Activated CD8-positive, alpha-beta memory T cell treated with anti-CD3 and anti-CD28 coated beads, Interleukin-2, amount 10 ng/mL, durations not matched to agents 7 days and 5 days (primary cell): Measurements from ENCODE around the gene PTPRG. TPM values are rescaled to one million over a fixed set of nuclear protein-coding genes. Genes with fewer than 3 reads are reported as not detected.

Source experiments
- ATAC-seq: fragments of 150-1000 bp; cut with Tn5 transposase; one replicate; pipeline ENCODE4 v1.10.0; 2021; ENCODE audit warnings: moderate library complexity
- CTCF ChIA-PET: fragments of 350-600 bp; sonication (Branson Sonifier 250); formaldehyde crosslinking; loops from one replicate; lab custom pipeline; 2021; ENCODE audit warnings: antibody characterized with exemption; lab: Charles Lee
- DNase-seq: peaks from one replicate; pipeline ENCODE4 v3.0.0-alpha.2; 2020
- H3K27ac Mint-ChIP-seq: one replicate; pipeline ENCODE4 v1.8.0; 2021; ENCODE audit warnings: mild to moderate bottlenecking, mixed read lengths
- H3K27me3 Mint-ChIP-seq: one replicate; pipeline ENCODE4 v1.8.0; 2021; ENCODE audit warnings: mixed read lengths
- H3K36me3 Mint-ChIP-seq: one replicate; pipeline ENCODE4 v1.8.0; 2021; ENCODE audit warnings: mild to moderate bottlenecking, mixed read lengths
- H3K4me1 Mint-ChIP-seq: one replicate; pipeline ENCODE4 v1.8.0; 2021; ENCODE audit warnings: mixed read lengths
- H3K4me3 Mint-ChIP-seq: one replicate; pipeline ENCODE4 v1.8.0; 2021; ENCODE audit warnings: mild to moderate bottlenecking, moderate library complexity, mixed read lengths
- H3K9me3 Mint-ChIP-seq: one replicate; pipeline ENCODE4 v1.8.0; 2022; ENCODE audit warnings: low read depth, mixed read lengths
- total RNA-seq, 2 experiments: library from RNA; stranded (reverse); gene quantifications; one replicate each; pipeline ENCODE4 v1.2.3, GENCODE V29; 2021

The PTPRG gene
- total RNA-seq, 2 experiments from 2014 or later, result 0.21 TPM; not detected in 1

DNA sequence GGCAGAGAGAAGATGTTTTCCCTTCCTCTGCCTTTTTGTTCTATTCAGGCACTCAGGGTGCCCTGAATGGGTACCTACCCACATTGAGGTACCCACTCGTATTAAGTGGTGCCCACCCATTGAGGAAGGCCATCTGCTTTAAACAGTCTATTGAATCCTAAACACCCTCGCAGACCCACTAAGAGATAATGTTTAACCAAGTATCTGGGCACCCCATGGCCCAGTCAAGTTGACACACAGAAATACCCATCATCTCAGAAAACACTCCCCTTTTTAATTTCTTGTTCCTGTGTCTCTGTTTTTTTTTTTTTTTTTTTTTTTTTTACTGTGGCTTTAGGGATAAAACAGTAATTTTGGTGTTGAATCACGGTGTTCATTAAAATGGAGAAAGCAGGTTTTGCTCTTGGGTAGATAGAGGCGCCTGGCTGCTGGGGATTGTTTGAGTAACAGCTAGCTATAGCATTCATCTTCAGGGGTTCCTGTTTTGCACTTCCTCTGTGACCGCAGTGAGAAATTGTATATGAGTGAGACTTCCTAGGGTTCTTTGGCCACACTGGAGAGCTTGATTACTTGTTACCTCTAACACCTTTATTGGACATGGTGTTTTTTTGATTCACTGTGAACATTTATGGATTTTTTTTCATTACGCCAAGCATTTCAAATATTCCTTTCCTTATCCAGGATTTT lies 259.1 kb downstream of the PTPRG start:
- H3K27me3 Mint-ChIP-seq, result no peaks in the 10 kb centered on the region
- H3K9me3 Mint-ChIP-seq, result peaks cover 2% of the 10 kb centered on the region
- no peak for ATAC-seq
- no peak overlapping the region for H3K4me3 Mint-ChIP-seq
- DNase-seq, result no peak
- CTCF ChIA-PET, result no interaction called here
- no peak overlapping the region for H3K27ac Mint-ChIP-seq
- H3K36me3 Mint-ChIP-seq, result no peaks in the 10 kb centered on the region
- H3K4me1 Mint-ChIP-seq, result no peaks in the 10 kb centered on the region

DNA sequence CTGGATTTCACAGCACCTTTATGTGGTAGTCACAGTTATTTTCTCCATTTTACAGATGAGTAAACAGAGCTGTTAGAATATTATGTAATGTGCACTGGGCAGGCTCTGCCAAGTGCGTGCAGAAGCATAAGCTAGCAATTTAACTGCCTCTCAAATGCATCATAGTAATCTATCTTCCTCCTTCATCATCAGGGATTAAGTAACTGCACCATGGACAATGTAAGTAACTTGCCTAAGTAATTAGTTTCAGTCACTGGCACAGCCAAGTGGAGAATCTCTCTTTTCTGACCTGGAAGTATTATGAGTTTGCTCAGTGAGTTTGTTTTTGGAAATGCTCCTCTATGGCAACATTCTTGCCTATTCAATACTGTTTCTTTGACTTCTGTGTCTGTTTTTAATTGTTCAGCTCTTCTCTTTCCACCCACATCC lies 260.5 kb downstream of the PTPRG start:
- Mint-ChIP-seq H3K4me1 (no peaks in the 10 kb centered on the region), H3K4me3 (no peak overlapping the region), H3K9me3 (peaks cover 2% of the 10 kb centered on the region), H3K36me3 (no peaks in the 10 kb centered on the region), H3K27me3 (no peaks in the 10 kb centered on the region), H3K27ac (no peak overlapping the region)
- DNase-seq (no peak), ATAC-seq (no peak)
- CTCF ChIA-PET, result no interaction called here

- Mint-ChIP-seq H3K4me1 (no peaks in the 10 kb centered on the region), H3K36me3 (no peaks in the 10 kb centered on the region), H3K9me3 (peaks cover 2% of the 10 kb centered on the region), H3K27ac (no peak overlapping the region), H3K27me3 (no peaks in the 10 kb centered on the region), H3K4me3 (no peak overlapping the region)
- no peak for DNase-seq
- no peak for ATAC-seq
- CTCF ChIA-PET, result no interaction called here
Measured at GRCh38 chr3:61822588-61822987, 261.2 kb downstream of the PTPRG start.

GRCh38 chr3:61824553-61825135 lies 263.3 kb downstream of the PTPRG start:
- DNase-seq (no peak), ATAC-seq (no peak)
- Mint-ChIP-seq H3K27me3 (no peaks in the 10 kb centered on the region), H3K27ac (no peak overlapping the region), H3K4me3 (no peak overlapping the region), H3K9me3 (peaks cover 2% of the 10 kb centered on the region), H3K4me1 (no peaks in the 10 kb centered on the region), H3K36me3 (no peaks in the 10 kb centered on the region)
- CTCF ChIA-PET, result no interaction called here

DNA sequence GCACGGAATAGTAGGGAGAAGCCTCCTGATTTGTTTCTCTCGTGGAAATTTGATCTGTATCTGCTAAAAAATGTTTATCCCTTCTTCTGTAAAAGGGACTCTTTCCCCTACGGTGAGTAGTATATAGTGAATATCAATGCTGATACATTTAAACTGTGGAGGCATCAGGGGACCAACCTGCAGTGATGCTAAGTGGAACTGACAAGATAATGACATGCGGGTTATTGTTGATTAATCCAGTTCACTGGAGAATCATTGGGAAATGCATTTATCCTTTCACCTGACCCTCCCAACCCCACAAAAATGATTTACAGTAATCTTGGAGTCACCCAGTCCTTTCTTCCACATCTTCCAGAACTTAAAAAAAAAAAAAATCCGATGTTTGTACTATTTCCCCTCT lies 264.8 kb downstream of the PTPRG start:
- CTCF ChIA-PET, result no interaction called here
- Mint-ChIP-seq H3K4me3 (no peak overlapping the region), H3K27me3 (no peaks in the 10 kb centered on the region), H3K36me3 (no peaks in the 10 kb centered on the region), H3K9me3 (peaks cover 2% of the 10 kb centered on the region), H3K27ac (no peak overlapping the region), H3K4me1 (no peaks in the 10 kb centered on the region)
- ATAC-seq, result no peak
- no peak for DNase-seq

DNA sequence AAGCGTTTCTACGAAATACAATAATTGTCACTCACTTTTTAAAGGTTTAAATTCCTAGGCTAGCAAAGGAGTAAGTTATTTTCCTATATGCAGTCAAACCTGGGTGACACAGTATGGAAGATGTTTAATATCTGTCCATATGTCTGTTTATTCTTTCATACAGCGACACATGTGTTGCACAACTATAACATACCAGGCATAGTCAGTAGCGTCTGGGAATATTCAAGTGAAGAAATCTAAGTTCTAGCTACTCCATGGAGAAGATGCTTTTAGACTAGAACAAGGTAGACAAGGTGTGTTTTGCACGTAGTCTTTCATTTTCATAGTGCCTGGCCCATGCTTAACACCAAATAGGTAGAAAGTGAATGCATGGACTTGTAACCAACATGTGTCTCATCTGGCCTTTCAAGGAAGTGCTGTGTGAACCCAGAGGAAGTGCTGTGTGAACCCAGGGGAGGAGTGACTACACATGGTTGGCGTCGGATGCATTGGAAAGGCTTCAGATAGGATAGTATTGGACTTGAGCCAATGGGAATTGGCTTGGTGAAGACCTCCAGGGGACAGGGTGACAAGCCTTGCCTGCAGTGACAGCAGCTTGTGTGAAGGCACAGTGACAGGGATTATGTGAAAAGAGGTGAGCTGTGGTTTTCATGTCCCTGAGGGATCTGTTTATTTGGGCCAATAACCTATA lies 267.0 kb downstream of the PTPRG start:
- Mint-ChIP-seq H3K27ac (no peak overlapping the region), H3K9me3 (no peaks in the 10 kb centered on the region), H3K27me3 (no peaks in the 10 kb centered on the region), H3K4me3 (no peak overlapping the region), H3K4me1 (no peaks in the 10 kb centered on the region), H3K36me3 (no peaks in the 10 kb centered on the region)
- ATAC-seq (no peak), DNase-seq (no peak)
- CTCF ChIA-PET, result no interaction called here

DNA sequence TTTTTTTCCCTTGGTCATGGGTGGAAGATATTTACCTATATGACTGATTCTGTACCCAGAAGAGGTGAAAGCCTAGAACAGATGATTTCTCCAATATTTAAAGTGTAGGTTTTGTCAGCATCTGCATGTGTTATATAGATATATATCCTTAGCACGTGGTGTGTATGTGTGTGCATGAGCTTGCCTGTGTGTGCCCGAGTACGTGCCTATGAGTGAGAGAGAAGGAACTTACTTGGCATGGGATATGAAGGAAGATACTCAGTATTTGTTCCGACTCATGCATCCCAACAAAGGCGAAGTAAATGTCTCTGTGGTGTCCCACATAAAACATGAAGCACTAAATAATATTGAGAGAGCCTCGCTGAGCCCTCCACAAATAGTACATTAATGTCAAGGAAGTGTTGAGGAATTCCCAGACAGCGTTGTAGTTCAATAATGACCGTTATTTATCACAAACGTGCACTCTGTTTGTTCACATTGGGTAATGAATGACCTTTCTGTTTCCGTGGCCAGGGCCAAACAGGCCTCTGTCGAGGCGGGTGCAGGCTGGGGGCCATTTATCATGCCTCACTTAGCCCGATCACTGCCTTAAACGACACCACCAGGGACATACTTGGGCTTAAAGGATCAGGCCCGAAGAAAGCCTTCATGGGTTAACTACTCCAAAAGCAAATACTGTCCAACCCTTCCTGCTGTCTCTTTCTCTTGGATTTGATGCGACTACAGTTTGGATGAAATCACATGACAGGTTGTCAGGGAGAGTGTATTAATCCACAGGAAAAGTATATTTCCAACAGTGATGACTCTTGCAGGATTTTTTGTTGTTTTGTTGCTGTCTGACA lies 267.7 kb downstream of the PTPRG start:
- Mint-ChIP-seq H3K27ac (no peak overlapping the region), H3K36me3 (no peaks in the 10 kb centered on the region), H3K9me3 (no peaks in the 10 kb centered on the region), H3K27me3 (no peaks in the 10 kb centered on the region), H3K4me3 (no peak overlapping the region), H3K4me1 (no peaks in the 10 kb centered on the region)
- CTCF ChIA-PET, result no interaction called here
- DNase-seq (no peak), ATAC-seq (no peak)

GRCh38 chr3:61829722-61830350 lies 268.5 kb downstream of the PTPRG start:
- H3K4me3 Mint-ChIP-seq, result no peak overlapping the region
- H3K27me3 Mint-ChIP-seq, result no peaks in the 10 kb centered on the region
- H3K4me1 Mint-ChIP-seq, result no peaks in the 10 kb centered on the region
- DNase-seq (no peak), ATAC-seq (no peak)
- no peaks in the 10 kb centered on the region for H3K9me3 Mint-ChIP-seq
- CTCF ChIA-PET, result no interaction called here
- H3K27ac Mint-ChIP-seq, result no peak overlapping the region
- no peaks in the 10 kb centered on the region for H3K36me3 Mint-ChIP-seq

- no peak overlapping the region for H3K4me3 Mint-ChIP-seq
- no peak for DNase-seq
- no peaks in the 10 kb centered on the region for H3K9me3 Mint-ChIP-seq
- H3K4me1 Mint-ChIP-seq, result no peaks in the 10 kb centered on the region
- ATAC-seq, result no peak
- no peaks in the 10 kb centered on the region for H3K27me3 Mint-ChIP-seq
- CTCF ChIA-PET, result no interaction called here
- no peaks in the 10 kb centered on the region for H3K36me3 Mint-ChIP-seq
- H3K27ac Mint-ChIP-seq, result no peak overlapping the region
Measured at GRCh38 chr3:61831973-61832372, 270.6 kb downstream of the PTPRG start.

DNA sequence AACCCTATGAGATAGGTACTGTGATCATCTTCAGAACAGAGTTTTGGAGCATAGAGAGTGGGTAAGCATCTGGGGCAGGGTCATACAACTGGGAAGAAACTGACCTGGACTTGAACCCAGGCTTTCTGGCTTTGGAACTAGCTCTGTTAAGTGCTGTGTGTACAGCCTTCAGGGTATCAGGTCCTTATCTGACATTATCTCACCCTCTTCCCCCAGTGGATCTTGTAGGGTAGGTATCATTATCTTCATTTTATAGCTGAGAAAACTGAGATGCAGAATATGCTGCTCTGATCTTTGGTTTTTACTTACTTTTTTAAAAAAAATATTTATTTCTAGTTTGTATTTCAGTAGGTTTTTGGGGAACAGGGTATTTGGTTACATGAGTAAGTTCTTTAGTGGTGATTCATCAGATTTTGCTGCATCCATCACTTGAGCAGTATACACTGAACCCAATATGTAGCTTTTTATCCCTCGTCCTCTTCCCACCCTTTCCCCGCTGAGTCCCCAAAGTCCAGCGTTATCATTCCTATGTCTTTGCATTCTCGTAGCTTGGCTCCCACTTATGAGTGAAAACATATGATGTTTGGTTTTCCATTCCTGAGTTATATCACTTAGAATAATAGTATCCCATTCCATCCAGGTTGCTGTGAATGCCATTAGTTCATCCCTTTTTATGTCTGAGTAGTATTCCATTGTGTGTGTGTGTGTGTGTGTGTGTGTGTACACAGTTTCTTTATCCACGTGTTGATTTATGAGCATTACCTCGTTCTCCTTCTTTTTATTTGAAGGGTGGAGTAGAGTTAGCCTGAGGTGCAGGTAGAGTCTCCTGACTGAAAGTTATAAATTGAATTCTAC lies 271.2 kb downstream of the PTPRG start:
- no peak overlapping the region for H3K27ac Mint-ChIP-seq
- ATAC-seq, result no peak
- DNase-seq, result no peak
- CTCF ChIA-PET, result no interaction called here
- no peaks in the 10 kb centered on the region for H3K9me3 Mint-ChIP-seq
- no peaks in the 10 kb centered on the region for H3K27me3 Mint-ChIP-seq
- no peaks in the 10 kb centered on the region for H3K36me3 Mint-ChIP-seq
- no peak overlapping the region for H3K4me3 Mint-ChIP-seq
- H3K4me1 Mint-ChIP-seq, result no peaks in the 10 kb centered on the region

DNA sequence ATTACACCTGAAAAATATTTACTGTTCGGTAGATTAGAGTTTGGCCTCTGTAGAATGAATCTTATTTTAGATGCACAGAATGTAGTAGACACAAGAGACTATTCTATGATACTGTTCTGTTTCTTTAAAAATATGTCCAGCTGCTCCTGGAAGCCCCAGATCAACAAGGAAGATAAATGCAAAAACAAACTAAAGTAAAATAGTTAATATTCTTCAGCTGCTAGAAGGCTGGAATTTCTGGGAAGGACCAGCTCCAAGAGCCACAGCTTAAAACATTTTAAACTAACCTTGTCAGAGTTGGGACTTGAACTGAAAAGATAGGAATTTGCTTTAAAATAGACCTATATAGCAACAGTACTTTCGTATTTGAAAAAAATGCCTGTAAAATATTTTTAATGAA lies 277.9 kb downstream of the PTPRG start:
- H3K27me3 Mint-ChIP-seq, result no peaks in the 10 kb centered on the region
- no peaks in the 10 kb centered on the region for H3K36me3 Mint-ChIP-seq
- CTCF ChIA-PET, result no interaction called here
- no peak for DNase-seq
- no peak for ATAC-seq
- H3K9me3 Mint-ChIP-seq, result no peaks in the 10 kb centered on the region
- no peak overlapping the region for H3K4me3 Mint-ChIP-seq
- no peak overlapping the region for H3K27ac Mint-ChIP-seq
- H3K4me1 Mint-ChIP-seq, result no peaks in the 10 kb centered on the region

- DNase-seq (no peak), ATAC-seq (no peak)
- H3K4me1 Mint-ChIP-seq, result no peaks in the 10 kb centered on the region
- H3K36me3 Mint-ChIP-seq, result no peaks in the 10 kb centered on the region
- H3K4me3 Mint-ChIP-seq, result no peak overlapping the region
- no peak overlapping the region for H3K27ac Mint-ChIP-seq
- H3K27me3 Mint-ChIP-seq, result no peaks in the 10 kb centered on the region
- no peaks in the 10 kb centered on the region for H3K9me3 Mint-ChIP-seq
- CTCF ChIA-PET, result interaction anchor here (0.7 kb wide), 1 partner anchor 347 kb away, joined by 3 read pairs; no protein-coding TSS in a partner anchor
Measured at GRCh38 chr3:61841111-61841845, 279.9 kb downstream of the PTPRG start.
